GM06990 (cell line): ENCODE measurements around the gene TTC23.

Experiments used
- DNase-seq: peaks from one replicate; pipeline ENCODE4 v3.0.0-alpha.2; 2011; ENCODE audit not compliant: insufficient read length; ENCODE audit errors: extremely low read depth
- H3K27me3 ChIP-seq: replicated peaks from 2 replicates; pipeline ENCODE4 v1.6.0; 2011; ENCODE audit warnings: low read length; ENCODE audit not compliant: control insufficient read depth, insufficient read depth
- H3K36me3 ChIP-seq: 2 replicates; pipeline ENCODE4 v1.5.1; 2011; ENCODE audit warnings: low read length; ENCODE audit not compliant: control insufficient read depth, insufficient read depth
- H3K4me3 ChIP-seq: replicated peaks from 2 replicates; pipeline ENCODE4 v1.5.1; 2011; ENCODE audit warnings: low read depth, mild to moderate bottlenecking, control low read depth, low read length
- CTCF ChIP-seq: IDR thresholded peaks from 2 replicates; pipeline ENCODE4 v1.5.1; 2011; ENCODE audit warnings: low read length, control low read depth, mild to moderate bottlenecking, inconsistent platforms; ENCODE audit not compliant: insufficient read depth, poor library complexity, severe bottlenecking

TTC23 gene

GRCh38 chr15:99090011-99090699, 159.2 kb downstream of the TTC23 start:
- no peaks in the 10 kb centered on the region for H3K36me3 ChIP-seq
- H3K27me3 ChIP-seq: no peaks in the 10 kb centered on the region
- peak; percentile 64 for DNase-seq
- no peak overlapping the region for H3K4me3 ChIP-seq
- no peak for TF ChIP-seq CTCF

- Histone ChIP-seq H3K4me3 (no peak overlapping the region), H3K36me3 (no peaks in the 10 kb centered on the region), H3K27me3 (no peaks in the 10 kb centered on the region)
- DNase-seq: no peak
- no peak for TF ChIP-seq CTCF
Observed at GRCh38 chr15:99087405-99087943, 161.9 kb downstream of the TTC23 start.

- DNase-seq: no peak
- no peak for TF ChIP-seq CTCF
- no peaks in the 10 kb centered on the region for H3K36me3 ChIP-seq
- H3K4me3 ChIP-seq: no peak overlapping the region
- H3K27me3 ChIP-seq: no peaks in the 10 kb centered on the region
Observed at GRCh38 chr15:99086327-99086667, 163.1 kb downstream of the TTC23 start.
